Frontal cortex (tissue), 4 donors: ENCODE data around the gene SELPLG. TPM values are rescaled to one million over a fixed set of nuclear protein-coding genes. Genes with fewer than 3 reads are reported as not detected.
"Not testable (repeated sequence)": the region's sequence is repeated elsewhere in the genome, so short reads cannot be mapped to it uniquely, and the experiment has no call there.

ENCODE experiments used
- DNase-seq, 2 donors: peaks; one replicate each; pipeline ENCODE4 v3.0.0; 2012; ENCODE audit warnings: low spot score in 2 of 2
- FAIRE-seq: peaks from 2 replicates; lab custom pipeline; 2012; peaks lifted over from hg19 to GRCh38; lab: Jason Lieb, UNC
- small RNA-seq: library from RNA; depleted of rRNA; stranded (forward); fragments of <200 nt; gene quantifications from one replicate; pipeline ENCODE3, GENCODE V24; 2014
- total RNA-seq: library from RNA; depleted of rRNA; stranded (reverse); fragments of >200 nt; gene quantifications from one replicate; pipeline ENCODE4 v1.2.3, GENCODE V29; 2014
- donor health status: control.
- donor health status: control.
- donor health status: control.

The SELPLG gene
- total RNA-seq, 1 donor from 2014 or later: 1.2 TPM

GRCh38 chr12:108580531-108580930, 53.2 kb downstream of the SELPLG start:
- FAIRE-seq (no peak), DNase-seq (no peak)

- DNase-seq: no peak
- FAIRE-seq: no peak
Measured at GRCh38 chr12:108578813-108579212, 54.9 kb downstream of the SELPLG start.

- FAIRE-seq: no peak
- no peak for DNase-seq
Measured at GRCh38 chr12:108578264-108578663, 55.4 kb downstream of the SELPLG start.

- no peak for FAIRE-seq
- no peak for DNase-seq
Measured at GRCh38 chr12:108577458-108577857, 56.2 kb downstream of the SELPLG start.

GRCh38 chr12:108576660-108577234, 56.9 kb downstream of the SELPLG start:
- DNase-seq (no peak), FAIRE-seq (no peak)

GRCh38 chr12:108575199-108575912, 58.3 kb downstream of the SELPLG start:
- no peak for FAIRE-seq

GRCh38 chr12:108574276-108574675, 59.4 kb downstream of the SELPLG start:
- not testable (repeated sequence) for DNase-seq, FAIRE-seq

More at GRCh38 chr12:108575199-108575912, 58.3 kb downstream of the SELPLG start:
- DNase-seq: no peak

GRCh38 chr12:108573317-108573716, 60.4 kb downstream of the SELPLG start:
- FAIRE-seq: no peak
- DNase-seq: no peak

- FAIRE-seq (no peak), DNase-seq (no peak)
Measured at GRCh38 chr12:108572166-108572790, 61.4 kb downstream of the SELPLG start.

Small RNAs within 50 kb of the gene (small RNA-seq; reads per million reads assigned to genes)
- gene RNU7-169P: not detected

Other genes starting within 250 kb of the SELPLG start
- 5.3 TPM for gene FICD, start 118.6 kb downstream of the SELPLG start, total RNA-seq
- gene SART3, start 72.7 kb downstream of the SELPLG start, total RNA-seq: 63.6 TPM
- gene ISCU, start 71.3 kb downstream of the SELPLG start, total RNA-seq: 40.8 TPM
- gene TMEM119, start 35.8 kb downstream of the SELPLG start, total RNA-seq: 0.82 TPM
- gene CORO1C, start 97.6 kb upstream of the SELPLG start, total RNA-seq: 171 TPM
- gene SSH1, start 223.7 kb upstream of the SELPLG start, total RNA-seq: 4.1 TPM
- not detected for gene DAO, start 246.2 kb upstream of the SELPLG start, total RNA-seq